ENCODE data around the gene CTXN1. TPM values are rescaled to one million over a fixed set of nuclear protein-coding genes. Genes with fewer than 3 reads are reported as not detected.

The CTXN1 gene
- total and polyA plus RNA-seq, 2 of the 4 experiments (the other 2 are of a cell fraction): 0.36 to 7.4 TPM

- peaks cover 7% of the 10 kb centered on the region for H3K9me1 ChIP-seq (ENCODE audit: insufficient read depth, low read length)
- H3K56ac ChIP-seq (ENCODE audit: extremely low read depth, insufficient read depth, low read length): no peak overlapping the region
- no peak for TF ChIP-seq BHLHE40 (IDR thresholded peaks at IDR 0.05; ENCODE audit: low read depth, low read length)
- no peak for TF ChIP-seq RAD21 (IDR thresholded peaks at IDR 0.05; ENCODE audit: low read length)
- TF ChIP-seq SMC3 (IDR thresholded peaks at IDR 0.05; ENCODE audit: low read depth, low read length): no peak
- no peak for TF ChIP-seq CTCF (conservative IDR thresholded peaks at IDR 0.05; ENCODE audit: low read depth, low read length)
- no peak for TF ChIP-seq USF2 (IDR thresholded peaks at IDR 0.05; ENCODE audit: low read depth, low read length)
- no peak for TF ChIP-seq CHD1 (IDR thresholded peaks at IDR 0.05; ENCODE audit: low read depth, low read length)
- TF ChIP-seq MAFK (IDR thresholded peaks at IDR 0.05; ENCODE audit: low read depth, low read length): no peak
- no peak for TF ChIP-seq MXI1 (IDR thresholded peaks at IDR 0.05; ENCODE audit: borderline replicate concordance, low read depth, low read length)
- TF ChIP-seq POLR2A (IDR thresholded peaks at IDR 0.05; ENCODE audit: low read depth, low read length): no peak
- TF ChIP-seq RCOR1 (IDR thresholded peaks at IDR 0.05; ENCODE audit: insufficient replicate concordance, low read length): no peak
- TF ChIP-seq CEBPB (IDR thresholded peaks at IDR 0.05; ENCODE audit: low read depth, low read length): no peak
- no peak for TF ChIP-seq MAZ (IDR thresholded peaks at IDR 0.05; ENCODE audit: borderline replicate concordance, low read depth, low read length)
- no peak for TF ChIP-seq FOS (IDR thresholded peaks at IDR 0.05; ENCODE audit: low read depth, low read length)
- TF ChIP-seq NFE2L2 (IDR thresholded peaks at IDR 0.05; ENCODE audit: low read depth, low read length): no peak
- no peak for TF ChIP-seq ELK1 (IDR thresholded peaks at IDR 0.05; ENCODE audit: borderline replicate concordance, low read depth, low read length)
- no peak overlapping the region for H2BK120ac ChIP-seq (ENCODE audit: low read depth, low read length)
- ATAC-seq (ENCODE audit: low read depth) (no peak), DNase-seq (no peak)
- ChIA-PET POLR2A (ENCODE audit: unreplicated experiment) (no interaction called here), CTCF (no interaction called here)
- BruUV-seq (replicated peaks): no TSS peak
- H3K4me1 ChIP-seq (ENCODE audit: control insufficient read depth, insufficient read depth, low read length): peaks cover 9% of the 10 kb centered on the region
- no peak overlapping the region for H2AK9ac ChIP-seq (replicated peaks; ENCODE audit: low read depth, low read length, poor library complexity)
- no peak overlapping the region for H2BK5ac ChIP-seq (ENCODE audit: low read depth, low read length, poor library complexity, severe bottlenecking)
- H2AK5ac ChIP-seq (ENCODE audit: low read depth, low read length): no peak overlapping the region
- intact Hi-C loops (cut with micrococcal nuclease) (no loop called here), dilution Hi-C loops (cut with HindIII; ENCODE audit: low sequenced_read_pairs, unreplicated experiment) (no loop called here), in situ Hi-C loops (cut with MboI; ENCODE audit: low sequenced_read_pairs) (no loop called here)
- no peak overlapping the region for H3K4me3 ChIP-seq (ENCODE audit: insufficient read depth, low read depth, low read length)
- peaks cover 12 to 46% of the 10 kb centered on the region in 2 experiments; a peak in 3 of 4 replicates for H3K79me1 ChIP-seq (ENCODE audit: low read depth in 1 of 2, low read length in 2 of 2)
- H3K4me2 ChIP-seq (ENCODE audit: low read depth, low read length): no peak overlapping the region
- no peak overlapping the region for H3K18ac ChIP-seq (ENCODE audit: low read depth, low read length)
- H4K8ac ChIP-seq (ENCODE audit: low read depth in 2 of 2, low read length in 2 of 2): no peak overlapping the region
- H3K4ac ChIP-seq (ENCODE audit: low read depth, low read length): no peak overlapping the region
- no peak overlapping the region for H2BK20ac ChIP-seq (ENCODE audit: low read depth, low read length)
- no peak overlapping the region for H3K14ac ChIP-seq (replicated peaks; ENCODE audit: low read depth, low read length)
- no peaks in the 10 kb centered on the region for H3K27me3 ChIP-seq (ENCODE audit: control insufficient read depth, insufficient read depth, low read length)
- H3K9me3 ChIP-seq (ENCODE audit: control insufficient read depth, insufficient read depth, low read length): no peaks in the 10 kb centered on the region
- no peak overlapping the region for H3K23ac ChIP-seq (ENCODE audit: low read depth, low read length)
- peaks cover 31% of the 10 kb centered on the region for H3K36me3 ChIP-seq (ENCODE audit: control insufficient read depth, insufficient read depth, low read length)
- no peak overlapping the region for H2AFZ ChIP-seq (replicated peaks; ENCODE audit: low read length, poor library complexity)
- no peak overlapping the region for H3K9ac ChIP-seq (ENCODE audit: low read depth, low read length)
- H2BK15ac ChIP-seq (ENCODE audit: low read depth, low read length): no peak overlapping the region
- no CpG with 5 or more reads among the region's 11 CpGs for WGBS, 2 experiments (ENCODE audit: extremely low coverage in 2 of 2, insufficient read length in 1 of 2)
- no peak overlapping the region for H3K27ac ChIP-seq (ENCODE audit: insufficient read depth, low read length)
- H4K5ac ChIP-seq (ENCODE audit: low read depth, low read length): no peak overlapping the region
- no peak overlapping the region for H4K91ac ChIP-seq (ENCODE audit: insufficient read depth, low read depth, low read length)
- H4K20me1 ChIP-seq (ENCODE audit: insufficient read depth, low read length): peaks cover 50% of the 10 kb centered on the region
Observed at GRCh38 chr19:7907544-7907943, 18.4 kb downstream of the CTXN1 start.

Measured in IMR-90 (cell line).